Measurements from ENCODE around the gene AMBRA1.
A peak's percentile ranks its signal among the peaks of the same experiment; 100 is the strongest.
"Not testable (repeated sequence)": the region's sequence is repeated elsewhere in the genome, so short reads cannot be mapped to it uniquely, and the experiment has no call there.

AMBRA1 gene

DNA sequence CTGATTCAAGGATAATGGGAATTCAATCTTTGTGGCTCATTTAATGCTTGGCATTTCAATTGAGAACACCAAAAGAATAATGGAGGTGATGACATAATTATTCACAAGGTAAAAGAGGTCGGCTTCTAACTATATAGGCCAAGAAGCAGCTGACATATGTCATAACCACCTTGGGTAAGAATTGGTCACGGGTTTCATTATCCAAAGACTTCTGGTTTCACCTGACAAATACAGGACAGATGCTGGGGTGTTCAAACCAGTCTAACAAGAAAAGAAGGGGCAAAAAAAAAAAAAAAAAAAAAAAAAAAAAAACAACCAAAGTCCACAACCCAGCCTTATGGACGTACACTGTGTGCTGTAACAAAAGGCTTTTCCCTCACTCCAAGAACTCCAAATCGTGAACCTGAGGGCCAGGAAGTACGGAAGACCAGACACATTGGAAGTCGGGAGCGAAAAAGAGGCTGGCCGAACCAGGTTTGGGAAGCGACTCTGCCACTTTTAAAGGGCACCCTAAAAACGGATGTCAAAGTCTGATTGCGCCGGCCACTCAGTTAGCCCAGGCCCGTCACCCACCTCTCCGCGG is 22.8 kb upstream of the AMBRA1 start:
- DNase-seq = no peak

DNA sequence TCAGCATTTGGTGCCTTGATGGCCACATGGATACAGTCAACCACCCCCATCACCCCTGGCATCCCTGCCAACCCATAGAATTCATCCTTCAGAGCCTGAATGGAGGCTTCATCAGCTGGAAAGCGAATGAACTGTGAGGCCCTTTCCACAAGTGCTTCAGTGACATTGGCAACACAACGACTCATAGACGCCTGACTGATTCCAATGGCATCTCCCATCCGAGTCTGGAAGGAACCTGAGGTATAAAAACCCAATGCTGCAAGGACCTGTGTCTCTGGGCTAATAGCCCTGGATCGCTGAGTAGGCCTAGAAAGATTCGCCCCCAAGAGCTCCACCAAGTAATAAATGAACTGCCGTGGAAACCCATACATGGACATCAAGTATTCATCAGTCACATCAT is 21.9 kb upstream of the AMBRA1 start:
- DNase-seq = no peak

DNA sequence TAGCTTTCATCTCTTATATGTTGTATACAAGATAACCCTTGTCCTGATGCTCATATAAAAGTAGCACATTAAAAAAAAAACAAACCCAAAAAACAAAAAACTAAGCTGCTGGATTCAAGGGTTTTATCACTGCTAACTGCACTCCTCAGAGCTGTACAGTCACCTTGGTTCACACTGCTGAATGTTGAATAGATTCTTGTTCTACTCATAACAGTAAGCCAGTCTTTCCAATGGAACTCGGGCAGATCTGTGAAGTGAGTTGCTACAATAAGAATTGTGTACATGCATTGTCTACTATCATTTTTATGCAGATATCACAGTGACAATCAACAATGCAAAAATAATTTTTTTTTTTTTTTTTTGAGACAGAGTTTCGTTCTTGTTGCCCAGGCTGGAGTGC is 18.5 kb upstream of the AMBRA1 start:
- peak in 5 of 51 donors; percentile 4 to 41 (median 15) for DNase-seq

DNA sequence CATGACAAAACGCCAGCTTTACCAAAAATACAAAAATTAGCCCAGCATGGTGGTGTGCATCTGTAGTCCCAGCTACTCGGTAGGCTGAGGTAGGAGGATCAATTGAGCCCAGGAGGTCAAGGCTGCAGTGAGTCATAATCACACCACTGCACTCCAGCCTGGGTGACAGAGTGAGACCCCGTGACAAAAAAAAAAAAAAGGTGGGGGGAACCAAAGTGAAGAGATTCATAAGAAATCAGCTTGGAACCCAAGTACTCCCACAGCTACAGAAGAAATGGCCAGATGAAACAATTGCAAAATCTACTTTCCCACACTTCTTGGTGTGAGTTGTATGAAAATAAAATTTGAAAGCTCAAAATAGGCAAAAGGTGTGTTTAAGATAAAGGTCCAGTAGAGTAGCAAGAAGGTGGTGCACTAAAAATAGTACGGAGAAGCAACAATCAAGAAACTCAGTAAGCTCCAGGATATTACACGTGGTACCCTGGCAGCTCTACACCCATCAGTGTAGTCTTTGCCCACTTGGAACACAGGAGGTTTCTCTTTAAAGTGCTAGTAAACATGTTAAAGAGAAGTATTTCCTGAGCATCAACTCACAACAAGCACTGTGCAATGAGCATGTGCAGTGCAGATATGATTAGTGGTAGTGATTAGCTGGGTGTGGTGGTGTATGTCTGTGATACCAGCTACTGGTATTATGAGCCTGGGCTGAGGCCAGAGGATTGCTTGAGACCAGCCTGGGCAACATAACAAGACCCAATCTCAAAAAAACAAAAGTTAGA is 17.9 kb upstream of the AMBRA1 start:
- DNase-seq = peak in 1 of 51 donors; percentile 13

DNA sequence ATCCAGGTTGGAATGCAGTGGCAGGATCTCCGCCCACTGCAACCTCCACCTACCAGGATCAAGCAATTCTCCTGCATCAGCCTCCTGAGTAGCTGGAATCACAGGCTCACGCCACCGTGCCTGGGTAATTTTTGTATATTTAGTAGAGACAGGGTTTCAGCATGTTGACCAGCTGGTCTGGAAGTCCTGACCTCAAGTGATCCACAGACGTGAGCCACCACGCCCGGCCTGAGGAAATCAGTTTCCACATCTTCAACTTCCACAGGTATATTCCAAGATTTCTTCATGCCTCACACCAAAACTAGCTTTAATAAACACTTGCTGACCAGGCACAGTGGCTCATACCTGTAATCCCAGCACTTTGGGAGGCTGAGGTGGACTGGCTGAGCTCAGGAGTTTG is 15.6 kb upstream of the AMBRA1 start:
- no peak for DNase-seq

DNA sequence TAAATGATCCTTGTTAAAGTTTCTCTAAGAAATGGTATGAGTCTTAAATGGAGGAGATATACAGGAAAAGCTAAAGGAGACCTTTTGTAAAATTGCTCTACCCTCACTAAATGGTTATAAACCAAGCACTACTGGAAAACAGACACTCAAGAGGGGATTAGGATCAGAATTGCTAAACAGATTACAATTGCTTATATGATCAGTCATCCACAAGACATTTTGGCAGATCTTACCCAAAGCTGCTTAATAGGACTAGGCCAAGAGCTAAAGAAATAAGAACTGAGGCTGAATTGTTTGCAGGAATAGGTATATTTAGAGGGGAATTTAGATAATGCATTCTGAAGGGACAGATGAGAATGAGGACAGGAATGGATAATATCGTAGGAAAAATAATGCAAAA is 13.7 kb upstream of the AMBRA1 start:
- DNase-seq = no peak

DNA sequence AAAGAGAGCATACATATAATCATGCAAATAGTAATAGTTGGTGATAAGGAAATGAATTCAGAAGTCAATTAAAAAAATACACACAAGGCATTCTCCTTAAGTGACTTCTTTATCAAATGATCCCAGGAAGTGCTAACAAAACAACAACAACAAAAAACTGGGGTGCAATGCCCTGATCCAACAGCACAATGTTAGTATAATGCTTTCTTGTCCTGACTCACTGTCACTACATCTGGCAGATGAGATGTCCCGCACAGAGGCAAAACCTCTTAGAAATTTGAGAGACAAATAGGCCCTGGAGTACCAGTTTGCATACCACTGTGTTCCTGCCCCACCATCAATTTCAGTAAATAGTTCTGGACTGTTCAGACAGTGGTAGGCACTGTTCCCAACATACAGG is 11.0 kb upstream of the AMBRA1 start:
- peak in 2 of 51 donors; percentile 6 to 23 for DNase-seq

DNA sequence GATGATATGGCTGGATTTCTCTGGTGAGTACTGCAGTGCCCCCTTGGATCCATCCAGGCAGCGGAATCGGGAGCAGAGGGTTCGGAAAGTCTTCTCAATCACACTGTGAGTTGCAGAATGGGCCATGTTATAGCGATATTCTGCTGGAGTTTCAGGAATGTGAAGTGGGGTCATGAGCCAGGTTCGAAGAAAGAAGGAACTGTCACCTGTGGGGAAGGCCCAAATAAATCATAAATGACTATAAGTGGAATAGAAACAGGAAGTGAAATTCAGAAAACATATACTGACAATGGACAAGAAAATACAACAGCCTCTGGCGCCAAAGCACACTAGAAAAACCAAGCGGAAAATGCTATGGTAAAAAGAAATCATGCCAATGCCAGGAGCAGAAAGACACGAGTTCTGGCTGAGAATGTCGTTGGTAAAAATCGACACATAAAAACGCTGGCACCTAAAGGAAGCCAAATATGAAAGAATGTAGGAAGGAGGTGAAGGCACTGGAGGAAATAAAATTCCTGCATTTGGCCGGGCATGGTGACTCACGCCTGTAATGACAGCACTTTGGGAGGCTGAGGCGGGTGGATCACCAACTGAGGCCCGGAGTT is 10.0 kb upstream of the AMBRA1 start:
- no peak for DNase-seq

DNA sequence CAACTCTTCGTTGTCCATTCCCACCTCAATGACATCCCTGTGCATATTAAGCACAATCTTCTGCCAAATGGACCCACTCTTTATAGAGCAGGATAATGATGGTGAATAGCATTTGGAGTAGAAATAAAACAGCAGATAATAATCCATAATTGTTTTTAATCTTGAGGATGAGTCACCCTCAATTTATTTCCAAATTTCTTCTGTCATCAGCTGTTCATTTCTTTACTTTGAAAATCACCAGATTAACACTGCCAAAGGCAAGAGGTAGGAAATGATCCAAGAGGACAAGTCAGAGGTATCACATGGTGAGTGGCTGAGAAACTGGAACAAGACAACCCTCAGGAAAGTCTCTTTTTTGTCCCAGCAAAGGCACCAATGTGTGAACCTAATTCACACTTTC is 7.3 kb upstream of the AMBRA1 start:
- DNase-seq = peak in 1 of 51 donors; percentile 34

DNA sequence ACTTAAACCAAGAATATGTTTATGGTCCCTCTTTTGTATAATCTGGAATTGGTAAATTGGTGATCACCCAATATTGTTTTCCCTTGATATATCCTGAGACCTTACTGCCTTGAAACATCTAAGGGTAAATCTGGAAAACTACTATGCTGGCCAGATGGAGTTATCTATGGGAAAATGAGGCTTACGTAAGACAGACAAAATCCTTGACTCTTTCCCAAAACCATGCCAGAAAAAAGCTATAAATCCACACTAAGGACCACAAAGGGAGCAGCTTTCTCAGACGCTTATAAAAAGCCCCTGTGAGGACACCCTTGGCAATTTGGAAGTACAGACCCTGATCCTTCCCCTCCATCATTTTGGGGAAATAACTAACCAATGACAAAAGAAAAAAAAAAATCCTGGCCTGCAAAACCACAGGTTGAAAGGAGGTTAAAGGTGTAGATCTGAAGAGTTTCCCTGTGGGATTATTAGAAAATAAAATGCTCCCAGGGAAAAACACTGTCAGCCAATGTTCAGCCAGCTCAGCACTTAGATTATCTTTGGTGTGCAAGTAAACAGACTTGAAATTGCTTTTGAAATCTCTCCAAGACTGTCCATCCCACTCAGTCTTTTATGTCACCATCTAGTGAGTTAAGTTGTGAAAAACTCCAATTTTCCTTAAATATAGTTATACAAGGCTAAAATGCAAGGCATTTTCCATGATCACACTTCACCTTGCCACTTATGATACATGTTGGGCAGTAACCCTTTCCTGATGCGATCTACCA is 6.6 kb upstream of the AMBRA1 start:
- no peak for DNase-seq

DNA sequence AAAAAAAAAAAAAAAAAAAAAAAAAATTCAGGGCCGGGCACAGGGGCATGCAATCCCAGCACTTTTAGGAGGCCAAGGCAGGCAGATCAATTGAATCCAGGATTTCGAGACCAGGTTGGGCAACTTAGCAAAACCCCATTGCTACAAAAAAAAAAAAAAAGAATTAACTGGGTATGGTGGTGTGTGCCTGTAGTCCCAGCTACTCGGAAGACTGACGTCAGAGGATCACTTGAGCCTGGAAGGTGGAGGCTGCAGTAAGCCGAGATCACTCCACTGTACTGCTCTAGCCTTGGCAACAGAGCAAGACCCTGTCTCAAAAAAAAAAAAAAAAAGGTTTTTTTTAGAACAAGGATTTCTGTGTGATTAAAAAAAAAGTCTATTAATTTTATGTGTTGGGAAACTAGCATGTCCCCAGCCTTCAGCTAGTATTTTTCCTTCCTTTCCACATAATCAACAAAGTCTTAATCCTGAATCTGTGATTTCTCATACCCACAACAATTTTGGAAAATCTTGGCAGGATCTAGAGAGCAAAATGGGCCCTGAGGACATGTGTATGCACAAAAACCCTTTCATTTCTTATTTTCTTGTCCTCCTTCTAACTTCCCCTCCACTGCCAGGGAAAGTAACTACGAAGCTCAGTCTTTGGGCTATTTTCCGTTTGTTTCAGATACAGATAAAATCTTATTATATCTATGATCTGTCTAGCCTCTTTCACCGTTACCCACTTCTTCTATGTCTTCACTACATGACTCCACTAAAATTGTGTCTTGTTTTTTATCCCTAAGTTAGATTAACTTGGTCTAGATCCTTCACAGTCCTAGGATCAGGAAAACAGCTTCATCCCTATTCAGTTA is 5.7 kb upstream of the AMBRA1 start:
- no peak for DNase-seq

DNA sequence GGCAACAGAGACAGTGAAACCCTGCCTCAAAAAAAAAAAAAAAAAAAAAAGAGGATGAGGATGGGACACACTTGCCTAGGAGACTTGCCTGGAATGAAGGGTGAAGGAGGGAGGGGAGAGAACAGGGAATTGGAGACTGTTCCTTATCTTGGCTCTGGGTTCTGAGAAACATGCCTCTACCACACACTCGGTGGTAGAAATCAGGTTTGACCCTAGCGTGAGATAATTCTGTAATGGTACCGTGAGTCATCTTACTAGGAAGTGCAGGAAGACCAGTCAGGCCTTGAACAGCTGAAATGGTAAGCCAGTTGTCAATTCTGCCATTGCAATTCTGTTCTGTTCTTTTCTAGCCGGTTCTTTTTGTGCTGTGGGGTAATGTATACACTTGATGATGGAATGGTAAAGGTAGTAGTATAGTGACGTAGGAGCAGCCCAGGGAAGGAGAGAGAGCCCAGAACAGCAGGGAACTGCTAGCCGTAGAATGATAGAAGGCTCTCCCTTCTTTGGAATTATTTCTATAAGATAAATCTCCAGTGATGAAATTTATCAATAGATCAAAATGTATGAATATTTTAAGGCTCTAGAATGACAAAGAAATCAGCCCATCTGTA is 3.9 kb upstream of the AMBRA1 start:
- no peak for DNase-seq

DNA sequence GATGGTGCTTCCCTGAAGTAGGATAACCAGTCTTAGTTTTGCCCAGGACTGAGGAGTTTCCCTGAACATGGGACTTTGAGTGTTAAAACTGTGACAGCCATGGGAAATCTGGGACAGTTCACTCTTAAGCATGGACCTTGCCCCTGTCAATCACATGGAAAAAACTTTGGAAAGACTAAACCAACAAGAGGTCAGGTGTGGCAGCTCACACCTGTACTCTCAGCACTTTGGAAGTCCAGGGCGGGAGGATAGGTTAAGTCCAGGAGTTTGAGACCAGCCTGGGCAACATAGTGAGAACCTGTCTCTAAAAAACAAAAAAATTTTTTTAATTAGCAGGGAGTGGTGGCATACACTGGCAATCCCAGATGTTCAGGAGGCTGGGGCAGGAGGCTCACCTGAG is 3.3 kb upstream of the AMBRA1 start:
- DNase-seq = no peak

DNA sequence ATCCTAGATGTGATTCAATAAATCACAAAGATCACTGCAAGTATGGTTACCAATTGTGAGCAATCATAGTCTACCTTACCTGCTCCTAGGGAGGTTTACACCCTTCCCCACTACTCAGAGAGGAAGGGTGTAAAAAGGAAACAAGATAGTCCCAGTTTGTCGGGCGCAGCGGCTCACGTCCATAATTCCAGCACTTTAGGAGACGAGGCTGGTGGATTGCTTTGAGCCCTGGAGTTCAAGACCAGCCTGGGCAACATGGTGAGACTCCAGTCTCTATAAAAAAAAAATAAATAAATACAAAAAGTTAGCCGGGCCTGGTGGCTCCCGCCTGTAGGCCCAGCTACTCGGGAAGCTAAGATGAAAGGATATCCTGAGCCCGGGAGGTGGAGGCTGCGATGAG is 962 bp upstream of the AMBRA1 start:
- no peak for DNase-seq

DNA sequence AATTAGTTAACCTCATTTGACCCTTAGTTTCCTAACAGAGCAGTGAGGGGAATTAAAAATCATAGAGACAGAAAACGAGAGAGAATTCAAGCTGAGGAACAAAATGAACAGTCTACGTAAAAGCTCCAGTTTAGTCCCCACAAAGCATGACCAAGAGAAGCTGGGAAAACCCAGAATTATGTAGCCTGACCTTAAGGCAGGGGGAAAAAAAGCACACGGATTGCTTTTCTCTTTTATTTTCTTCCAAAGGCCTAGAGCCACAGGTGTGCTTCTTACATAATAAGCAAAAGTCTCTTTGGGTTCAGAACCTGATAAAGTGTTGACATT is 514 bp upstream of the AMBRA1 start:
- DNase-seq = no peak

DNA sequence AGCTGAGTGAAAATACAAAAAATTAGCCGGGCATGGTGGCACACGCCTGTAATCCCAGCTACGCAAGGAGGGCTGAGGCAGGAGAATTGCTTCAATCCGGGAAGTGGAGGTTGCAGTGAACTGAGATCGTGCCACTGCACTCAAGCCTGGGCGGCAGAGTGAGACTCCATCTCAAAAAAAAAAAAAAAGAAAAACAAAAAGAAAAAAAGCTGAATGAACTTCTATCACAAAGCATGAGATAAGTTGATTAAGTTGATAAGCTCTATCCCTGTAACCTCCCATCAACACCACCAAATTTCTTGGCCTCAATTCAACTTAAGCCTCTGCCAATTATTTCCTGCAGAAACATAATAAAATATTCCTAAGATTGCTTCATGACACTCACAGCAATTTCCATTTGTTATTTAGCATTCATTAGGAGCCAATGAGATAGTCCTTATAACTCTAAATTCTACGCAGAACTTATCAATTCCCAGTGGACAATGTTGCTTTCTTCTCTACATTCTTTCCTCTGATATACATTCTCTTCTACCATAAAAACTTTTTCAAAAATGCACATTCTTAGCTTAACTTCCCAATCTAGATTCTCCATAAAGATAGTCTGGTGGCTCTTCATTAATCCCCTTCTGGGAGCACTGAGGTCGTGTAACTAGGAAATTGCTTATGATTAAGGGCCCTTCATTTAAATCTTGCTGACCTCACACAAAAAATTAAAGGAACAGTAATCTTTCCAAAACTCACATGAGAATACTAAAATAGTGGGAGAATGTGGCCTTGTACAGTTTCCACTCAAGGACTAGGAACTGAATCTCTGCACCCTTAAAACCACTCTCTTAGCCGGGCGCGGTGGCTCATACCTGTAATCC is 2.9 kb downstream of the AMBRA1 start:
- DNase-seq = no peak

DNA sequence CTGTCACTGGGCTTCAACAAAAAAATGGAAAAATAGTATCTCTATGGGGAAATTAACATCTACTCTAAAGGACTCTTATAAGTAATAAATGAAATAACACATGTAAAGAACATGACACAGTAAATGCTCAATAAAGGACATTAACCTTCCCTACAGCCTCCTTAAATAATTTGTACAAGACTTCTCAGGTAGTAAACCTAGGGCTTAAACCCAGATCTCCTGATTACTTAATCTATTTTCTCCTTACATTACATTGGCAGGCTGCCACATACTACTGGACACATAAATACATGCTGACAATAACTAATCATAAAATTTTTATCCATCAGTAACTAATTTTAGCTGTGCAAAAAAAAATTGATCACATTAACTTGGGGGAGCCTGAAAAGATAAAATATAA is 4.9 kb downstream of the AMBRA1 start:
- no peak for DNase-seq

DNA sequence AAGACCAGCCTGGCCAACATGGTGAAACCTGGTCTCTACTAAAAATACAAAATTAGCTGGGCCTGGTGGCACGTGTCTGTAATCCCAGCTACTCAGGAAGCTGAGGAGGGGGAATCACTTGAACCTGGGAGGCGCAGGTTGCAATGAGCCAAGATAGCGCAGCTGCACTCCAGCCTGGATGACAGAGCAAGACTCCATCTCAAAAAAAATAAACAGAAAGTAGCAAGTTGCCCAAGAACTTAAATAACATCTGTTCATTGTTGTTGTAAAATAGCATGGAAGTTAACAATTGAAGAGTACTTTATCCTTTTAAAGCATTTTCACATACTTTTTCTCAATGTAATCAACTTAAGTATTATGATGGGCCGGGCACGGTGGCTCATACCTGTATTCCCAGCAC is 5.7 kb downstream of the AMBRA1 start:
- DNase-seq = no peak

DNA sequence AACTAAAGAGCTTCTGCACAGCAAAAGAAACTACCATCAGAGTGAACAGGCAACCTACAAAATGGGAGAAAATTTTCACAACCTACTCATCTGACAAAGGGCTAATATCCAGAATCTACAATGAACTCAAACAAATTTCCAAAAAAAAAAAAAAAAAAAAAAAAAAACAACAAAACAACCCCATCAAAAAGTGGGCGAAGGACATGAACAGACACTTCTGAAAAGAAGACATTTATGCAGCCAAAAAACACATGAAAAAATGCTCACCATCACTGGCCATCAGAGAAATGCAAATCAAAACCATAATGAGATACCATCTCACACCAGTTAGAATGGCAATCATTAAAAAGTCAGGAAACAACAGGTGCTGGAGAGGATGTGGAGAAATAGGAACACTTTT is 10.3 kb downstream of the AMBRA1 start:
- not testable (repeated sequence) for DNase-seq

DNA sequence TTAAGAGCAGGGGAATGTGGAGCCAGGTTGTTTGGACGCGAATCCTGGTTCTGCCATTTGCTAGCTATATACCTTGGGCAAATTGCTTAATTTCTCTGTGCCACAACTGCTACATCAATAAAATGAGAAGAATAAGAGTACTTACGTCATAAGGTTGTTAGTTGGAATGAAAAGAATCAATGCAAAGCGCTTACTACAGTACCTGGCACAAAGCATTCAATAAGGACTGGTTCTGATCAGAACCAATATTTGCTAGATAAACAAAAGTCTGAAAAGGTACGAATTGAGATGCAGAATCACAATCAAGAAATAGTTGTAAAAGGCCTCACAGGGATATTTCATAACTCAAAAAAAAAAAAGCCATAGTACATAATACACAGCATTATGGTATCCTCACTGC is 11.2 kb downstream of the AMBRA1 start:
- DNase-seq = no peak

Data from hypothalamus (tissue), 51 donors.